Measurements from ENCODE around the gene MEF2D.

Gene MEF2D

DNA sequence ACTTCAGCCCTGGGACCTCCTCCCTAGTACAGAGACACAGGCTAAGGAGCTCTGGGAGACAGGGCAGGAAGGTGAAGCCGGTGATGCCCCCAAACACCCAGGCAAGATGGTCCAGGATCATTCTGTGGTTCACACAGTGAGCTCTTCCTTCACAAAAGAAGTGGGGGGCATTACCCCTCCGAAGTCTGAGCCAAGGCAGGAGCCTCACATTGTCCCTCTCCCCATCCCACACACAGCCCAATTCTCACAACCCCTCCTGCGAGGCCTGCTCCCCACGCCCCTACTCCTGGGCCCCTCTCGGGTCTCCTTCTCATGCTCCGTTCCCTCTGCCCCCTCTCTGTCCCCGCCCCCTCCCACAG is 10.7 kb downstream of the MEF2D start:
- no peak for DNase-seq (ENCODE audit: low read depth)
- no peak overlapping the region for H3K4me3 ChIP-seq (ENCODE audit: low read length)
- TF ChIP-seq, protein P1, sequence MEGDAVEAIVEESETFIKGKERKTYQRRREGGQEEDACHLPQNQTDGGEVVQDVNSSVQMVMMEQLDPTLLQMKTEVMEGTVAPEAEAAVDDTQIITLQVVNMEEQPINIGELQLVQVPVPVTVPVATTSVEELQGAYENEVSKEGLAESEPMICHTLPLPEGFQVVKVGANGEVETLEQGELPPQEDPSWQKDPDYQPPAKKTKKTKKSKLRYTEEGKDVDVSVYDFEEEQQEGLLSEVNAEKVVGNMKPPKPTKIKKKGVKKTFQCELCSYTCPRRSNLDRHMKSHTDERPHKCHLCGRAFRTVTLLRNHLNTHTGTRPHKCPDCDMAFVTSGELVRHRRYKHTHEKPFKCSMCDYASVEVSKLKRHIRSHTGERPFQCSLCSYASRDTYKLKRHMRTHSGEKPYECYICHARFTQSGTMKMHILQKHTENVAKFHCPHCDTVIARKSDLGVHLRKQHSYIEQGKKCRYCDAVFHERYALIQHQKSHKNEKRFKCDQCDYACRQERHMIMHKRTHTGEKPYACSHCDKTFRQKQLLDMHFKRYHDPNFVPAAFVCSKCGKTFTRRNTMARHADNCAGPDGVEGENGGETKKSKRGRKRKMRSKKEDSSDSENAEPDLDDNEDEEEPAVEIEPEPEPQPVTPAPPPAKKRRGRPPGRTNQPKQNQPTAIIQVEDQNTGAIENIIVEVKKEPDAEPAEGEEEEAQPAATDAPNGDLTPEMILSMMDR (IDR thresholded peaks at IDR 0.05; ENCODE audit: insufficient read depth, low read depth, low read length, missing control alignments) = no peak

- H3K4me3 ChIP-seq (ENCODE audit: low read length) = no peak overlapping the region
- no peak for DNase-seq (ENCODE audit: low read depth)
- TF ChIP-seq, protein P1 (IDR thresholded peaks at IDR 0.05; ENCODE audit: insufficient read depth, low read depth, low read length, missing control alignments) = no peak
These were observed 11.2 kb downstream of the MEF2D start for GRCh38 chr1:156489166-156489934.

DNA sequence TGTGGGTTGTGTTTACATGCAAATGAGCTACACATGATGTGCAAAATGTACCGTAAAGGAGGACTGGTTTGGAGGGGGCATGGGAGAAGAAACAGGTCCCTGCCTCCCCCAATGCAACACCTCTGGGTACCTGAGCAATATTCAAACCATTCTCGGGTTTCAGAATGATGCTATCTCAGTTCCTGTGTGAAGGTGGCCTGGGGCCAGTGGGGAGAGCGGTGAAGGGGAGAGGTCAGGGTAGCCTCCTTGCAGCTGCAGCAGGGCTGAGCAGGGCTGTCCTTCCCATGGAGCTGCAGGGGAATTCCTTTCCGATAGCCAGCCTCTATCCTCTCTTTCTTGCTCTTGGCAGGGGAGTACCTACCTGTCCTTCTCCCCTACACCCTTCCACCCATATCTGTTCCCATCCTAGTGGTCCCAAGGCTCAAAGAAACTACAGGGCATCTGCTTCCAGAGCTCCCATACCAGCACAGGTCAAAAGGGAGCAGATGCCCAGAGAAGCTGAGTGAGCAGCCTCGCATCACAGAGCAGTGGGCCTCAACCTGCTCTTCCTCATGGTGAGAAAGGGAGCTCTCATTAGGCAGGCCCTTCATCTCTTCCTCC is 11.9 kb downstream of the MEF2D start:
- no peak for DNase-seq (ENCODE audit: low read depth)
- TF ChIP-seq, protein P1 (IDR thresholded peaks at IDR 0.05; ENCODE audit: insufficient read depth, low read depth, low read length, missing control alignments) = no peak
- H3K4me3 ChIP-seq (ENCODE audit: low read length) = no peak overlapping the region

GRCh38 chr1:156487862-156488261 is 12.7 kb downstream of the MEF2D start:
- H3K4me3 ChIP-seq (ENCODE audit: low read length) = no peak overlapping the region
- TF ChIP-seq, protein P1 (IDR thresholded peaks at IDR 0.05; ENCODE audit: insufficient read depth, low read depth, low read length, missing control alignments) = no peak
- DNase-seq (ENCODE audit: low read depth) = peak; percentile 5

GRCh38 chr1:156486421-156487344 is 13.9 kb downstream of the MEF2D start:
- DNase-seq (ENCODE audit: low read depth) = no peak
- TF ChIP-seq, protein P1 (IDR thresholded peaks at IDR 0.05; ENCODE audit: insufficient read depth, low read depth, low read length, missing control alignments) = no peak
- no peak overlapping the region for H3K4me3 ChIP-seq (ENCODE audit: low read length)

GRCh38 chr1:156485984-156486383 is 14.6 kb downstream of the MEF2D start:
- no peak for DNase-seq (ENCODE audit: low read depth)
- no peak overlapping the region for H3K4me3 ChIP-seq (ENCODE audit: low read length)
- TF ChIP-seq, protein P1 (IDR thresholded peaks at IDR 0.05; ENCODE audit: insufficient read depth, low read depth, low read length, missing control alignments) = no peak

Measured in epithelial cell of esophagus (primary cell).